HEK293 (cell line): ENCODE measurements around the gene DLG2.

ENCODE experiments used
- ZBTB17 ChIP-seq: fragments of 450-650 bp; formaldehyde crosslinking; IDR thresholded peaks from 2 replicates; pipeline ENCODE4 v1.5.1; 2016; ENCODE audit warnings: missing biosample characterization, missing genetic modification characterization
- ZNF211 ChIP-seq: fragments of 450-650 bp; formaldehyde crosslinking; IDR thresholded peaks from 2 replicates; pipeline ENCODE4 v1.5.1; 2016; ENCODE audit warnings: low read depth, missing biosample characterization, missing genetic modification characterization
- ZNF214 ChIP-seq: fragments of 450-650 bp; formaldehyde crosslinking; IDR thresholded peaks from 2 replicates; pipeline ENCODE4 v1.5.1; 2017; ENCODE audit warnings: missing biosample characterization, mild to moderate bottlenecking, missing genetic modification characterization, borderline replicate concordance
- ZNF37A ChIP-seq: fragments of 450-650 bp; IDR thresholded peaks from 2 replicates; pipeline ENCODE4 v1.5.1; 2018; ENCODE audit warnings: missing biosample characterization, missing genetic modification characterization
- ZNF785 ChIP-seq: fragments of 450-650 bp; formaldehyde crosslinking; IDR thresholded peaks from 2 replicates; pipeline ENCODE4 v1.5.1; 2016; ENCODE audit warnings: missing biosample characterization, missing genetic modification characterization
- TF ChIP-seq, protein P1 (sequence below): fragments of 450-650 bp; formaldehyde crosslinking; conservative IDR thresholded peaks from 2 replicates; pipeline ENCODE4 v1.5.1; 2016; ENCODE audit warnings: low read depth, missing biosample characterization, missing genetic modification characterization
- TF ChIP-seq, protein P2 (sequence below): fragments of 450-650 bp; formaldehyde crosslinking; IDR thresholded peaks from 2 replicates; pipeline ENCODE4 v1.5.1; 2016; ENCODE audit warnings: missing biosample characterization, missing genetic modification characterization, borderline replicate concordance
- TF ChIP-seq, protein P3 (sequence below): fragments of 450-650 bp; formaldehyde crosslinking; conservative IDR thresholded peaks from 2 replicates; pipeline ENCODE4 v1.5.1; 2016; ENCODE audit warnings: low read depth, missing biosample characterization, missing genetic modification characterization
- TF ChIP-seq, protein P4 (sequence below): fragments of 450-650 bp; formaldehyde crosslinking; IDR thresholded peaks from 2 replicates; pipeline ENCODE4 v1.5.1; 2016; ENCODE audit warnings: missing biosample characterization, missing genetic modification characterization, borderline replicate concordance

Gene DLG2

DNA sequence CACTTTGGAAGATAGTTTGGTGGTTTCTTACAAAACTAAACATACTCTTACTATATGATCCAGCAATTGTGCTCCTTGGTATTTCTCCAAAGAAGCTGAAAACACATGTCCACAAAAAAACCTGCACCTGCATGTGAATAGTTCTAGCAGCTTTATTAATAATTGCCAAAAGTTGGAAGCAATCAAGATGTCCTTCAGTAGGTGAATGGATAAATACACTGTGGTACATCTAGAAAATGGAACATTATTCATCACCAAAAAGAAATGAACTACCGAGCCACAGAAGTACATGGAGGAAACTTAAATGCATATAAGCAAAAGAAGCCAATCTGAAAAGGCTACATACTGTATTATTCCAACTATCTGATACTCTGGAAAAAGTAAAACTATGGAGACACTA is 1771.9 kb downstream of the DLG2 start (continued):
- no peak for TF ChIP-seq ZBTB17 (tag by site-specific recombination)
- no peak for TF ChIP-seq ZNF211 (tag by site-specific recombination)
- TF ChIP-seq, protein P1, sequence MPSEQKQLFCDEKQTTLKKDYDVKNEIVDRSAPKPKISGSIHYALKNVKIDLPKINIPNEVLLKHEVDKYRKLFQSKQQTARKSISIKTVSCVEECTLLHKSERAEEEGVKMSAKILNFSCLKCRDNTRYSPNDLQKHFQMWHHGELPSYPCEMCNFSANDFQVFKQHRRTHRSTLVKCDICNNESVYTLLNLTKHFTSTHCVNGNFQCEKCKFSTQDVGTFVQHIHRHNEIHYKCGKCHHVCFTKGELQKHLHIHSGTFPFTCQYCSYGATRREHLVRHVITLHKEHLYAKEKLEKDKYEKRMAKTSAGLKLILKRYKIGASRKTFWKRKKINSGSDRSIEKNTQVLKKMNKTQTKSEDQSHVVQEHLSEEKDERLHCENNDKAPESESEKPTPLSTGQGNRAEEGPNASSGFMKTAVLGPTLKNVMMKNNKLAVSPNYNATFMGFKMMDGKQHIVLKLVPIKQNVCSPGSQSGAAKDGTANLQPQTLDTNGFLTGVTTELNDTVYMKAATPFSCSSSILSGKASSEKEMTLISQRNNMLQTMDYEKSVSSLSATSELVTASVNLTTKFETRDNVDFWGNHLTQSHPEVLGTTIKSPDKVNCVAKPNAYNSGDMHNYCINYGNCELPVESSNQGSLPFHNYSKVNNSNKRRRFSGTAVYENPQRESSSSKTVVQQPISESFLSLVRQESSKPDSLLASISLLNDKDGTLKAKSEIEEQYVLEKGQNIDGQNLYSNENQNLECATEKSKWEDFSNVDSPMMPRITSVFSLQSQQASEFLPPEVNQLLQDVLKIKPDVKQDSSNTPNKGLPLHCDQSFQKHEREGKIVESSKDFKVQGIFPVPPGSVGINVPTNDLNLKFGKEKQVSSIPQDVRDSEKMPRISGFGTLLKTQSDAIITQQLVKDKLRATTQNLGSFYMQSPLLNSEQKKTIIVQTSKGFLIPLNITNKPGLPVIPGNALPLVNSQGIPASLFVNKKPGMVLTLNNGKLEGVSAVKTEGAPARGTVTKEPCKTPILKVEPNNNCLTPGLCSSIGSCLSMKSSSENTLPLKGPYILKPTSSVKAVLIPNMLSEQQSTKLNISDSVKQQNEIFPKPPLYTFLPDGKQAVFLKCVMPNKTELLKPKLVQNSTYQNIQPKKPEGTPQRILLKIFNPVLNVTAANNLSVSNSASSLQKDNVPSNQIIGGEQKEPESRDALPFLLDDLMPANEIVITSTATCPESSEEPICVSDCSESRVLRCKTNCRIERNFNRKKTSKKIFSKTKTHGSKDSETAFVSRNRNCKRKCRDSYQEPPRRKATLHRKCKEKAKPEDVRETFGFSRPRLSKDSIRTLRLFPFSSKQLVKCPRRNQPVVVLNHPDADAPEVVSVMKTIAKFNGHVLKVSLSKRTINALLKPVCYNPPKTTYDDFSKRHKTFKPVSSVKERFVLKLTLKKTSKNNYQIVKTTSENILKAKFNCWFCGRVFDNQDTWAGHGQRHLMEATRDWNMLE (tag by site-specific recombination), result no peak
- TF ChIP-seq, protein P2, sequence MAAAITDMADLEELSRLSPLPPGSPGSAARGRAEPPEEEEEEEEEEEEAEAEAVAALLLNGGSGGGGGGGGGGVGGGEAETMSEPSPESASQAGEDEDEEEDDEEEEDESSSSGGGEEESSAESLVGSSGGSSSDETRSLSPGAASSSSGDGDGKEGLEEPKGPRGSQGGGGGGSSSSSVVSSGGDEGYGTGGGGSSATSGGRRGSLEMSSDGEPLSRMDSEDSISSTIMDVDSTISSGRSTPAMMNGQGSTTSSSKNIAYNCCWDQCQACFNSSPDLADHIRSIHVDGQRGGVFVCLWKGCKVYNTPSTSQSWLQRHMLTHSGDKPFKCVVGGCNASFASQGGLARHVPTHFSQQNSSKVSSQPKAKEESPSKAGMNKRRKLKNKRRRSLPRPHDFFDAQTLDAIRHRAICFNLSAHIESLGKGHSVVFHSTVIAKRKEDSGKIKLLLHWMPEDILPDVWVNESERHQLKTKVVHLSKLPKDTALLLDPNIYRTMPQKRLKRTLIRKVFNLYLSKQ (tag by site-specific recombination), result no peak
- TF ChIP-seq, protein P3, sequence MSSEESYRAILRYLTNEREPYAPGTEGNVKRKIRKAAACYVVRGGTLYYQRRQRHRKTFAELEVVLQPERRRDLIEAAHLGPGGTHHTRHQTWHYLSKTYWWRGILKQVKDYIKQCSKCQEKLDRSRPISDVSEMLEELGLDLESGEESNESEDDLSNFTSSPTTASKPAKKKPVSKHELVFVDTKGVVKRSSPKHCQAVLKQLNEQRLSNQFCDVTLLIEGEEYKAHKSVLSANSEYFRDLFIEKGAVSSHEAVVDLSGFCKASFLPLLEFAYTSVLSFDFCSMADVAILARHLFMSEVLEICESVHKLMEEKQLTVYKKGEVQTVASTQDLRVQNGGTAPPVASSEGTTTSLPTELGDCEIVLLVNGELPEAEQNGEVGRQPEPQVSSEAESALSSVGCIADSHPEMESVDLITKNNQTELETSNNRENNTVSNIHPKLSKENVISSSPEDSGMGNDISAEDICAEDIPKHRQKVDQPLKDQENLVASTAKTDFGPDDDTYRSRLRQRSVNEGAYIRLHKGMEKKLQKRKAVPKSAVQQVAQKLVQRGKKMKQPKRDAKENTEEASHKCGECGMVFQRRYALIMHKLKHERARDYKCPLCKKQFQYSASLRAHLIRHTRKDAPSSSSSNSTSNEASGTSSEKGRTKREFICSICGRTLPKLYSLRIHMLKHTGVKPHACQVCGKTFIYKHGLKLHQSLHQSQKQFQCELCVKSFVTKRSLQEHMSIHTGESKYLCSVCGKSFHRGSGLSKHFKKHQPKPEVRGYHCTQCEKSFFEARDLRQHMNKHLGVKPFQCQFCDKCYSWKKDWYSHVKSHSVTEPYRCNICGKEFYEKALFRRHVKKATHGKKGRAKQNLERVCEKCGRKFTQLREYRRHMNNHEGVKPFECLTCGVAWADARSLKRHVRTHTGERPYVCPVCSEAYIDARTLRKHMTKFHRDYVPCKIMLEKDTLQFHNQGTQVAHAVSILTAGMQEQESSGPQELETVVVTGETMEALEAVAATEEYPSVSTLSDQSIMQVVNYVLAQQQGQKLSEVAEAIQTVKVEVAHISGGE (tag by site-specific recombination), result no peak
- TF ChIP-seq, protein P4, sequence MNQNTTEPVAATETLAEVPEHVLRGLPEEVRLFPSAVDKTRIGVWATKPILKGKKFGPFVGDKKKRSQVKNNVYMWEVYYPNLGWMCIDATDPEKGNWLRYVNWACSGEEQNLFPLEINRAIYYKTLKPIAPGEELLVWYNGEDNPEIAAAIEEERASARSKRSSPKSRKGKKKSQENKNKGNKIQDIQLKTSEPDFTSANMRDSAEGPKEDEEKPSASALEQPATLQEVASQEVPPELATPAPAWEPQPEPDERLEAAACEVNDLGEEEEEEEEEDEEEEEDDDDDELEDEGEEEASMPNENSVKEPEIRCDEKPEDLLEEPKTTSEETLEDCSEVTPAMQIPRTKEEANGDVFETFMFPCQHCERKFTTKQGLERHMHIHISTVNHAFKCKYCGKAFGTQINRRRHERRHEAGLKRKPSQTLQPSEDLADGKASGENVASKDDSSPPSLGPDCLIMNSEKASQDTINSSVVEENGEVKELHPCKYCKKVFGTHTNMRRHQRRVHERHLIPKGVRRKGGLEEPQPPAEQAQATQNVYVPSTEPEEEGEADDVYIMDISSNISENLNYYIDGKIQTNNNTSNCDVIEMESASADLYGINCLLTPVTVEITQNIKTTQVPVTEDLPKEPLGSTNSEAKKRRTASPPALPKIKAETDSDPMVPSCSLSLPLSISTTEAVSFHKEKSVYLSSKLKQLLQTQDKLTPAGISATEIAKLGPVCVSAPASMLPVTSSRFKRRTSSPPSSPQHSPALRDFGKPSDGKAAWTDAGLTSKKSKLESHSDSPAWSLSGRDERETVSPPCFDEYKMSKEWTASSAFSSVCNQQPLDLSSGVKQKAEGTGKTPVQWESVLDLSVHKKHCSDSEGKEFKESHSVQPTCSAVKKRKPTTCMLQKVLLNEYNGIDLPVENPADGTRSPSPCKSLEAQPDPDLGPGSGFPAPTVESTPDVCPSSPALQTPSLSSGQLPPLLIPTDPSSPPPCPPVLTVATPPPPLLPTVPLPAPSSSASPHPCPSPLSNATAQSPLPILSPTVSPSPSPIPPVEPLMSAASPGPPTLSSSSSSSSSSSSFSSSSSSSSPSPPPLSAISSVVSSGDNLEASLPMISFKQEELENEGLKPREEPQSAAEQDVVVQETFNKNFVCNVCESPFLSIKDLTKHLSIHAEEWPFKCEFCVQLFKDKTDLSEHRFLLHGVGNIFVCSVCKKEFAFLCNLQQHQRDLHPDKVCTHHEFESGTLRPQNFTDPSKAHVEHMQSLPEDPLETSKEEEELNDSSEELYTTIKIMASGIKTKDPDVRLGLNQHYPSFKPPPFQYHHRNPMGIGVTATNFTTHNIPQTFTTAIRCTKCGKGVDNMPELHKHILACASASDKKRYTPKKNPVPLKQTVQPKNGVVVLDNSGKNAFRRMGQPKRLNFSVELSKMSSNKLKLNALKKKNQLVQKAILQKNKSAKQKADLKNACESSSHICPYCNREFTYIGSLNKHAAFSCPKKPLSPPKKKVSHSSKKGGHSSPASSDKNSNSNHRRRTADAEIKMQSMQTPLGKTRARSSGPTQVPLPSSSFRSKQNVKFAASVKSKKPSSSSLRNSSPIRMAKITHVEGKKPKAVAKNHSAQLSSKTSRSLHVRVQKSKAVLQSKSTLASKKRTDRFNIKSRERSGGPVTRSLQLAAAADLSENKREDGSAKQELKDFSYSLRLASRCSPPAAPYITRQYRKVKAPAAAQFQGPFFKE (tag by site-specific recombination), result no peak
- TF ChIP-seq ZNF37A, result no peak
- TF ChIP-seq ZNF785 (tag by site-specific recombination), result no peak
- TF ChIP-seq ZNF214 (tag by site-specific recombination), result no peak
- TF ChIP-seq, all 188 proteins: peak for 0
